Stimulated activated CD4-positive, alpha-beta T cell treated with anti-CD3 and anti-CD28 coated beads, Interleukin-4, amount 100 ng/mL, for 1 hour (primary cell): ENCODE results near the gene BOC.
"Not testable (repeated sequence)": the region's sequence is repeated elsewhere in the genome, so short reads cannot be mapped to it uniquely, and the experiment has no call there.

Experiments used
- DNase-seq: peaks from one replicate; pipeline ENCODE4 v3.0.0-alpha.2; 2020

The BOC gene, protein sequence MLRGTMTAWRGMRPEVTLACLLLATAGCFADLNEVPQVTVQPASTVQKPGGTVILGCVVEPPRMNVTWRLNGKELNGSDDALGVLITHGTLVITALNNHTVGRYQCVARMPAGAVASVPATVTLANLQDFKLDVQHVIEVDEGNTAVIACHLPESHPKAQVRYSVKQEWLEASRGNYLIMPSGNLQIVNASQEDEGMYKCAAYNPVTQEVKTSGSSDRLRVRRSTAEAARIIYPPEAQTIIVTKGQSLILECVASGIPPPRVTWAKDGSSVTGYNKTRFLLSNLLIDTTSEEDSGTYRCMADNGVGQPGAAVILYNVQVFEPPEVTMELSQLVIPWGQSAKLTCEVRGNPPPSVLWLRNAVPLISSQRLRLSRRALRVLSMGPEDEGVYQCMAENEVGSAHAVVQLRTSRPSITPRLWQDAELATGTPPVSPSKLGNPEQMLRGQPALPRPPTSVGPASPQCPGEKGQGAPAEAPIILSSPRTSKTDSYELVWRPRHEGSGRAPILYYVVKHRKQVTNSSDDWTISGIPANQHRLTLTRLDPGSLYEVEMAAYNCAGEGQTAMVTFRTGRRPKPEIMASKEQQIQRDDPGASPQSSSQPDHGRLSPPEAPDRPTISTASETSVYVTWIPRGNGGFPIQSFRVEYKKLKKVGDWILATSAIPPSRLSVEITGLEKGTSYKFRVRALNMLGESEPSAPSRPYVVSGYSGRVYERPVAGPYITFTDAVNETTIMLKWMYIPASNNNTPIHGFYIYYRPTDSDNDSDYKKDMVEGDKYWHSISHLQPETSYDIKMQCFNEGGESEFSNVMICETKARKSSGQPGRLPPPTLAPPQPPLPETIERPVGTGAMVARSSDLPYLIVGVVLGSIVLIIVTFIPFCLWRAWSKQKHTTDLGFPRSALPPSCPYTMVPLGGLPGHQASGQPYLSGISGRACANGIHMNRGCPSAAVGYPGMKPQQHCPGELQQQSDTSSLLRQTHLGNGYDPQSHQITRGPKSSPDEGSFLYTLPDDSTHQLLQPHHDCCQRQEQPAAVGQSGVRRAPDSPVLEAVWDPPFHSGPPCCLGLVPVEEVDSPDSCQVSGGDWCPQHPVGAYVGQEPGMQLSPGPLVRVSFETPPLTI

GRCh38 chr3:113211330-113212149 is at the start of gene BOC:
Gene BOC (plus strand): TSS chr3:113211557. CDS start chr3:113249803, 38,246 bp downstream.
- DNase-seq: no peak

- DNase-seq: no peak
These were observed 49.7 kb upstream of the BOC start for GRCh38 chr3:113161661-113162060.

DNA sequence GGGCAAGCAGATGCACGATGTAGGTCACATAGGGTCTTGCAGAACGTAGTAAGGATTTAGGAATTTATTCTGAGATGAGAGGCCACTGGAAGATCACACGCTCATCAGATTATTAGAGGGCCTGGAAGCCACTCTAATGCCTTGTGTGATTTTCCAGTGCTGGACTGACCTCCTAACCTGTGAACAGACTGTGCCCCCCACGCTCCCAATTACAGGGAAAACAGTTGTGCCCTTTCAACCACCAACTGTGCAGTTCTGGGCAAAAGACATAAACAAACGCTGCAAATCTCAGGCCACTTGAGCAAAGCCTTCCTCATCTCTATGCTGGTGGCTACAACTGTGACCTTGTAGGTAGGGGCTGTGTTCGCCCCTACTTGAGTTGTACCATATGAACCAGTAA is 48.2 kb upstream of the BOC start:
- no peak for DNase-seq

GRCh38 chr3:113165841-113166240 is 45.5 kb upstream of the BOC start:
- DNase-seq: no peak

- DNase-seq: no peak
These were observed 45.0 kb upstream of the BOC start for GRCh38 chr3:113166357-113166718.

GRCh38 chr3:113166719-113167492 is 44.5 kb upstream of the BOC start:
- DNase-seq: no peak

- DNase-seq: no peak
These were observed 43.2 kb upstream of the BOC start for GRCh38 chr3:113167825-113168801.

DNA sequence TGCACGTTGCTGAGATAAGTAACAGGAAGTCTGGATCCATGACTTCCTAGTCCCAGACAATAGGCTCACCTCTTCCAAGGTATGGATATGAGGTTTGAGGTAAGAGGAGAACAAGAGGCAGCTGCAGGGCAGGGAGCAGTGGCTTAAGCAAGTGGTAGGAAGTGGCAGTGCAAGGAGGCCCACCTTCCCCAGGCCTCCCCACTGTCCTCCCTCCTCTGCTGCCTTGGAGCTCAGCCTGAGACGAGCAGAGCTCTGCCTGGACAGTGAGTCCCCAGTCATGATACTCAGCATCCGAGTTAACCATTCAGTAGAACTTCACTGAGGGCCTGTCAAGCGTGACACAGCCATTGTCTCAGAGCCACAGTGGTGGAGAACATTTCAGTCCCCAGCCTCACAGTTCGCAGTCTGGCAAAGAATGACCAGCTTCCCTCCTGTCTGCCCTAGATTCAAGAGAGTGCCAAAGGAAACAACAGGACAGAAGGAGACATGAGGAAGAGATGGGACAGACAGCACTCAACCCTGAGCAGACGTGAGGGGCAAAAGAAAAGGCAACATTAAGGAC is 41.4 kb upstream of the BOC start:
- DNase-seq: no peak

DNA sequence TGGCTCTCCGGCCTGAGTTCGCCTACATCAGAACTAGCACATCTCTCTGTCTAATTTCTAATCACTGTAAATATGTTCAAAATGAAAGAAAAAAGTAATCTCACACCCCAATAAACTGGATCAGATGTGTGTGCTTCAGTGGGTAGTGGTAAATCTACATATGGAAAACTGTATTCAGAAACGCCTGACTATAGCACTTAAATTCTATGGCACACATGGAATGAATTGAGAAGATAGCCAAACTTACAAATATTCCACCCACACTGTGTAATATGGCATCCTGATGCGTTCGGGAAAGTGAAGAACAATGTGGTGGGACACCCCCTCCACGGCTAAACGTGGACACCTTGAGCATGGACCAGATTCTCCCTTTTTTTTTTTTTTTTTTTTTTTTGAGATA is 40.6 kb upstream of the BOC start:
- no peak for DNase-seq

GRCh38 chr3:113171675-113172300 is 39.6 kb upstream of the BOC start:
- not testable (repeated sequence) for DNase-seq

GRCh38 chr3:113173102-113173501 is 38.3 kb upstream of the BOC start:
- DNase-seq: no peak

DNA sequence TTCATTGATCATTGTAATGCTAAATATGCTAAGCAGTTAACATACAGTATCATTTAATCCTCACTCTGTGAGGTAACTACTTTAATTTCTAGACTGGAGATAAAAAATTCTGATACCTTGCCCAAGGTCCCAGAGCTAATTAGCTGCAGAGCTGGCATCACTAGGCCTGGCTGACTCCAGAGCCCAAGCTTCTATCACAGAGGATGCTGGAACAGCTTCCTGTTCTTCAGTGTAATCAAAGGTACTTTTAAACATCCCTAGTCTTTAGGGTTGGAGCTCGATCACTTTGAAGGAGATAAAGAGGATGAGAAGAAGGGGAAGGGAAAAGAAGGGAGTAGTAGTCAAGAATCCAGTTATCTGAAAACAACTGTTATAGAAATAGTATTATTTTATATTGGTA is 37.1 kb upstream of the BOC start:
- no peak for DNase-seq

GRCh38 chr3:113174801-113175485 is 36.4 kb upstream of the BOC start:
- DNase-seq: no peak

DNA sequence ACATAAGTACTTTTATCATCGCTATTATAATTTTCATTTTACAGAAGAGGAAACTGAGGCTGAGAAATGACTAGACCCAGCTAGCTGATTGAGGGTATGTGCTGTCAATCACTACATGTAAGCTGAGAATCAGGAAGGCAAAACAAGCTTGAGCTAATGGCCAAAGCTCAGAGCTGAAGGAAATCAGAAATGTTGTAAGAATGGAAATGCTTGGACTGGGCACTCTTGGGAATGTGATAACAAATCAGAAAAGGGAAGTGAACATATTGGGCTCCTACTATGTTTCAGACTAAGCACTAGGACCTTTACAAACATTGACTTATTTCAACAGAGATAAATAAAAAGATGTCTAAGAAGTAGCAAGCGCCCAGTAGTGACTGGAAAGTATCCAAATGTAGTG is 33.8 kb upstream of the BOC start:
- DNase-seq: no peak

DNA sequence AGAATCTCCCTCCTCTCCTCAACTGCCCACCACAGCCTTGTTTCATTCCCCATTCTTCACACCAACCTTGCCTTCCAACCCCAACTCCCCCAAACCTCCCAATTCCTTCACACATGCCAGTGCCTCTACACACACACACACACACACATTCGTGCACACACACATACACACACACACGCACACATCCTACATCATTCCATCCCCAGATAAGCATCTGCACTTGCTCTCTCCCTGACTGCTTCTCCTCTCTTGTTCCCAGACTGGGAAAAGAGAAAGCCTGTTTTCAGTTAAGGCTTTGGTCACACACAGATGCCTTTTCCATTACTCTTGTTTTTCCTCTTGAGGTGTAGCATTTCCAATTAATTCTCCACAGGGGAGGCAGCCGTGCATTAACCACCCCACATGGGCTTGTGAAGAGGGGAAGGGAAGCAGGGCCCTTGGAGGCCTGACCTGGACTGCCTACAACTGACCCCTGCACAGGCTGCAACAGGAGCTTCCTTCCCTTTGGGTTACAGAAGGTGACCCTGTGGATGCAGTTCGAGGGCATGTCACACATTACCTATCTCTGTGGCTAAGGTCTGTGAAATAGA is 32.0 kb upstream of the BOC start:
- no peak for DNase-seq

- no peak for DNase-seq
These were observed 27.4 kb upstream of the BOC start for GRCh38 chr3:113183748-113184661.

- no peak for DNase-seq
These were observed 26.0 kb upstream of the BOC start for GRCh38 chr3:113185194-113185835.
